Stimulated activated CD4-positive, alpha-beta T cell treated with anti-CD3 and anti-CD28 coated beads, Interleukin-2, amount 100 ng/mL, for 48 hours (primary cell): ENCODE measurements around the gene ACBD6.
A peak's percentile ranks its signal among the peaks of the same experiment; 100 is the strongest.

Experiments
- DNase-seq, 2 donors: peaks; one replicate each; pipeline ENCODE4 v3.0.0-alpha.2; 2020

Gene ACBD6

GRCh38 chr1:180524915-180525714 is 22.7 kb upstream of the ACBD6 start:
- DNase-seq = no peak

GRCh38 chr1:180524160-180524914 is 22.0 kb upstream of the ACBD6 start:
- no peak for DNase-seq

- no peak for DNase-seq
These were observed 19.8 kb upstream of the ACBD6 start for GRCh38 chr1:180522213-180522515.

GRCh38 chr1:180521474-180522212 is 19.3 kb upstream of the ACBD6 start:
- no peak for DNase-seq

- DNase-seq = no peak
These were observed 17.5 kb upstream of the ACBD6 start for GRCh38 chr1:180519846-180520245.

- peak; percentile 37 to 48 for DNase-seq
These were observed 13.5 kb upstream of the ACBD6 start for GRCh38 chr1:180515857-180516388.

- DNase-seq = no peak
These were observed 13.0 kb upstream of the ACBD6 start for GRCh38 chr1:180515364-180515763.

- no peak for DNase-seq
These were observed 11.2 kb upstream of the ACBD6 start for GRCh38 chr1:180513531-180513930.

GRCh38 chr1:180510882-180511281 is 8.5 kb upstream of the ACBD6 start:
- DNase-seq = no peak

GRCh38 chr1:180508725-180509097 is 6.3 kb upstream of the ACBD6 start:
- no peak for DNase-seq

- DNase-seq = no peak
These were observed 5.7 kb upstream of the ACBD6 start for GRCh38 chr1:180507795-180508724.

- no peak for DNase-seq
These were observed 3.5 kb upstream of the ACBD6 start for GRCh38 chr1:180505732-180506335.

- no peak for DNase-seq
These were observed 1.8 kb upstream of the ACBD6 start for GRCh38 chr1:180504186-180504585.

- DNase-seq = no peak
These were observed 994 bp upstream of the ACBD6 start for GRCh38 chr1:180503280-180503862.

GRCh38 chr1:180501865-180502360 is 464 bp downstream of the ACBD6 start:
- no peak for DNase-seq

GRCh38 chr1:180500689-180501088 is 1.7 kb downstream of the ACBD6 start:
- DNase-seq = no peak

- no peak for DNase-seq
These were observed 3.8 kb downstream of the ACBD6 start for GRCh38 chr1:180498594-180498993.

GRCh38 chr1:180497826-180498225 is 4.6 kb downstream of the ACBD6 start:
- DNase-seq = no peak

GRCh38 chr1:180494370-180494769 is 8.0 kb downstream of the ACBD6 start:
- DNase-seq = no peak

- no peak for DNase-seq
These were observed 12.4 kb downstream of the ACBD6 start for GRCh38 chr1:180489976-180490375.

- DNase-seq = no peak
These were observed 13.1 kb downstream of the ACBD6 start for GRCh38 chr1:180489313-180489712.
